Uterus (tissue), 4 donors: ENCODE measurements around the gene TTC16. TPM values are rescaled to one million over a fixed set of nuclear protein-coding genes. Genes with fewer than 3 reads are reported as not detected.

Experiments
- DNase-seq, 2 donors: peaks; one replicate each; pipeline ENCODE4 v3.0.0-alpha.2; 2019 to 2020
- H3K27ac ChIP-seq, 2 donors: fragments of 200-600 bp; sonication (generic); 1 replicate in 1 of 2; 2 replicates in 1 of 2; pipeline ENCODE4 v1.5.1; 2016 to 2018
- H3K27me3 ChIP-seq, 2 donors: fragments of 200-600 bp; sonication (generic); one replicate each; pipeline ENCODE4 v1.5.1; 2018 to 2019; ENCODE audit warnings: control low read depth in 1 of 2
- H3K36me3 ChIP-seq, 2 donors: fragments of 200-600 bp; sonication (generic); one replicate each; pipeline ENCODE4 v1.5.1; 2019; ENCODE audit warnings: control low read depth in 1 of 2
- H3K4me1 ChIP-seq, 2 donors: fragments of 200-600 bp; sonication (generic); one replicate each; pipeline ENCODE4 v1.5.1; 2018 to 2019; ENCODE audit warnings: control low read depth in 1 of 2
- H3K4me3 ChIP-seq, 2 donors: fragments of 200-600 bp; sonication (generic); 1 replicate in 1 of 2; 2 replicates in 1 of 2; pipeline ENCODE4 v1.5.1; 2018 to 2019; ENCODE audit warnings: mild to moderate bottlenecking in 1 of 2
- H3K9me3 ChIP-seq, 2 donors: fragments of 200-600 bp; sonication (generic); one replicate each; pipeline ENCODE4 v1.5.1; 2019; ENCODE audit warnings: control low read depth in 1 of 2
- CTCF ChIP-seq, 4 experiments: fragments of 200-600 bp in 2 of 4; fragments of 450-650 bp in 2 of 4; sonication (generic) in 2 of 4; IDR thresholded peaks; one replicate each; pipeline ENCODE4 v1.5.1; 2016 to 2019; ENCODE audit warnings: antibody characterized with exemption in 4 of 4, mild to moderate bottlenecking in 2 of 4, moderate library complexity in 1 of 4
- POLR2A ChIP-seq, 2 donors: fragments of 450-650 bp; IDR thresholded peaks; one replicate each; pipeline ENCODE4 v1.6.1; 2016; ENCODE audit warnings: antibody characterized with exemption in 2 of 2, mild to moderate bottlenecking in 1 of 2, moderate library complexity in 1 of 2
- intact Hi-C: fragments of 100-400 bp; cut with DNase I; formaldehyde crosslinking; loops from one replicate; pipeline ENCODE4 v1.15.1; 2023; ENCODE audit warnings: low total_unique reads
- total RNA-seq, 4 donors: library from RNA; depleted of rRNA in 3 of 4; stranded (reverse); fragments of >200 nt in 3 of 4; gene quantifications; one replicate each; pipeline versions ENCODE4 v1.1.0 to v1.2.4, GENCODE V29; 2014 to 2023
- donor health status: DM: yes; HTN: yes; CAD: no.

The TTC16 gene
- total RNA-seq, 4 donors from 2014 or later: 0.48 to 12.6 (median 0.67) TPM; not detected in 1

- Histone ChIP-seq H3K27me3 (no peaks in the 10 kb centered on the region), H3K4me1 (no peaks in the 10 kb centered on the region), H3K36me3 (no peaks in the 10 kb centered on the region), H3K27ac (peak overlapping the region in 1 of 2 donors; percentile 68), H3K9me3 (no peaks in the 10 kb centered on the region), H3K4me3 (no peak overlapping the region)
- intact Hi-C loops: no loop called here
- no peak for TF ChIP-seq POLR2A (IDR thresholded peaks at IDR 0.05)
- no peak for TF ChIP-seq CTCF (IDR thresholded peaks at IDR 0.05)
- no peak for DNase-seq
Measured at GRCh38 chr9:127761061-127761460, 45.2 kb downstream of the TTC16 start.

- H3K9me3 ChIP-seq: no peaks in the 10 kb centered on the region
- DNase-seq: no peak
- peak overlapping the region in 1 of 2 donors; percentile 68 for H3K27ac ChIP-seq
- H3K4me1 ChIP-seq: peaks cover 0 to under 1% of the 10 kb centered on the region in 2 donors
- H3K4me3 ChIP-seq: no peak overlapping the region
- no peaks in the 10 kb centered on the region for H3K27me3 ChIP-seq
- TF ChIP-seq POLR2A (IDR thresholded peaks at IDR 0.05) (no peak), CTCF (IDR thresholded peaks at IDR 0.05) (no peak)
- H3K36me3 ChIP-seq: no peaks in the 10 kb centered on the region
- intact Hi-C loops: no loop called here
Measured at GRCh38 chr9:127761491-127761956, 45.6 kb downstream of the TTC16 start.

DNA sequence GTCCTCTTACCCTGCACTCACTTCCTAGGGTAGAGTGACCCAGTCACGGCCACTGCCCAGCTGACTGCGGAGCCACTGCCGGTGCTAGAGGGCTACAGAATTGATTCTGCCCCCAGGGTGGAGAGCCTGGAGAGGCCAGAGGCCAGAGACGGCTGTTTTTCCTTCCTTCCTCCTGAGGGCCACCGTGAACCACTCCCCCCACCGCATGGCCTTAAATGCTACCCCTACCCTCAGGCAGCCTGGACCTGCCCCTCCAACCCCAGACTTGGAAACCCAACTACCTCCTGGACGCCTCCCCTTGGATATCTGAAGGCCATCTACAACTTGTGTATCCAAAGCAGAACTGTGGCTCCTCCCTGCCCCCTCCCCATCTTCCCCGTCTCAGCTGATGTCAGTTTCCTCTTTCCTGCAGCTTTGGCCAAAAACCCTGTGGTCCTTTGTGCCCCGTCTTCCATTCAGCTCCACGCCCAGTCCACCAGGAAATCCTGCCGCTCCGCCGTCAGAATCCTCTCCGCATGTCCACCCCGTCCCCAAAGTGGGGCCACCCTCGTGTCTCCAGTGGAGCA, 46.3 kb downstream of the TTC16 start:
- Histone ChIP-seq H3K27me3 (no peaks in the 10 kb centered on the region), H3K4me1 (peaks cover 0 to 7% of the 10 kb centered on the region in 2 donors), H3K4me3 (no peak overlapping the region), H3K36me3 (no peaks in the 10 kb centered on the region), H3K27ac (peak overlapping the region; percentile 22 to 68), H3K9me3 (no peaks in the 10 kb centered on the region)
- intact Hi-C loops: no loop called here
- DNase-seq: peak in 1 of 2 donors; percentile 70
- TF ChIP-seq POLR2A (IDR thresholded peaks at IDR 0.05) (no peak), CTCF (IDR thresholded peaks at IDR 0.05) (no peak)

GRCh38 chr9:127763918-127764384, 48.1 kb downstream of the TTC16 start:
- Histone ChIP-seq H3K36me3 (no peaks in the 10 kb centered on the region), H3K27ac (peak overlapping the region; percentile 27 to 68), H3K27me3 (no peaks in the 10 kb centered on the region), H3K4me3 (no peak overlapping the region), H3K4me1 (peaks cover 0 to 7% of the 10 kb centered on the region in 2 donors), H3K9me3 (no peaks in the 10 kb centered on the region)
- TF ChIP-seq CTCF (IDR thresholded peaks at IDR 0.05): peak in 2 of 4 experiments; percentile 37 to 49
- TF ChIP-seq POLR2A (IDR thresholded peaks at IDR 0.05): no peak
- DNase-seq: peak in 1 of 2 donors; percentile 60
- intact Hi-C loops: no loop called here

GRCh38 chr9:127765418-127765817, 49.5 kb downstream of the TTC16 start:
- intact Hi-C loops: no loop called here
- Histone ChIP-seq H3K27me3 (no peaks in the 10 kb centered on the region), H3K27ac (peak overlapping the region in 1 of 2 donors; percentile 68), H3K4me3 (no peak overlapping the region), H3K9me3 (no peaks in the 10 kb centered on the region), H3K36me3 (no peaks in the 10 kb centered on the region), H3K4me1 (peaks cover 0 to 7% of the 10 kb centered on the region in 2 donors)
- no peak for DNase-seq
- no peak for TF ChIP-seq CTCF (IDR thresholded peaks at IDR 0.05)
- TF ChIP-seq POLR2A (IDR thresholded peaks at IDR 0.05): no peak
